Astrocyte (in vitro differentiated cells and primary cell): ENCODE data around the gene MORN4.

Experiments used
- EZH2 ChIP-seq: IDR thresholded peaks from 2 replicates; pipeline ENCODE4 v1.6.1; 2012; ENCODE audit warnings: mild to moderate bottlenecking, low read length, inconsistent platforms; ENCODE audit not compliant: insufficient read depth
- TF ChIP-seq, protein P1 (sequence below): IDR thresholded peaks from 2 replicates; pipeline ENCODE4 v1.5.1; 2011; ENCODE audit warnings: low read depth, mild to moderate bottlenecking, inconsistent platforms, low read length, moderate library complexity; ENCODE audit not compliant: insufficient read depth

DNA sequence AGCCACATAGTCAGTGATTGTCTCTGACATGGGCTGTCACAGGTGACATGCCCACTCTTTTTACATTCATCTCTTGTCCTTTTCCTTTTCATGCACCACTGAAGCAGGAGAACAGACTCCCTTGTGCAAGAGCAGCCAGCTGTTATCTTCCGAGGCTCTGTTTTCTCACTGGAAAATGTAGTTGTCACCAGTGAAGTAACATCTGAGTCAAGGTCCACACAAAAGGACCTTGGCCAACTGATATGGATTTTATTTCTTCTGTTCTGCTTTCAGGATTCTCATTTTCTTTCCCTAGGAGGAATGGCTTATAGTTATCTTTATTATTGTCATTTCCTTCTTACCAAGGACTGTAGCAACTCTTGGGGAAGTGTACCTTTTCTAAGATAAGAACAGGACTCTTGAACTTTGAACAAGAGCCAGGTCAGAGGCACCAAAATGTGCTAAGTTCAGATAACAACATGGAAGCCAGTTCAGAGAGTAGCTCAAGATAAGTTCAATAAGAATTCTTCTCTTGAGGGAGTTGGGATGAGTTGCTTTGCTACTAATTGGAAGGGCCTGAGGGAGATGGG lies 31.1 kb upstream of the MORN4 start:
- TF ChIP-seq, protein P1, sequence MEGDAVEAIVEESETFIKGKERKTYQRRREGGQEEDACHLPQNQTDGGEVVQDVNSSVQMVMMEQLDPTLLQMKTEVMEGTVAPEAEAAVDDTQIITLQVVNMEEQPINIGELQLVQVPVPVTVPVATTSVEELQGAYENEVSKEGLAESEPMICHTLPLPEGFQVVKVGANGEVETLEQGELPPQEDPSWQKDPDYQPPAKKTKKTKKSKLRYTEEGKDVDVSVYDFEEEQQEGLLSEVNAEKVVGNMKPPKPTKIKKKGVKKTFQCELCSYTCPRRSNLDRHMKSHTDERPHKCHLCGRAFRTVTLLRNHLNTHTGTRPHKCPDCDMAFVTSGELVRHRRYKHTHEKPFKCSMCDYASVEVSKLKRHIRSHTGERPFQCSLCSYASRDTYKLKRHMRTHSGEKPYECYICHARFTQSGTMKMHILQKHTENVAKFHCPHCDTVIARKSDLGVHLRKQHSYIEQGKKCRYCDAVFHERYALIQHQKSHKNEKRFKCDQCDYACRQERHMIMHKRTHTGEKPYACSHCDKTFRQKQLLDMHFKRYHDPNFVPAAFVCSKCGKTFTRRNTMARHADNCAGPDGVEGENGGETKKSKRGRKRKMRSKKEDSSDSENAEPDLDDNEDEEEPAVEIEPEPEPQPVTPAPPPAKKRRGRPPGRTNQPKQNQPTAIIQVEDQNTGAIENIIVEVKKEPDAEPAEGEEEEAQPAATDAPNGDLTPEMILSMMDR, result no peak
- no peak for TF ChIP-seq EZH2
